Osteocyte (in vitro differentiated cells): ENCODE data around the gene ALDOB. TPM values are rescaled to one million over a fixed set of nuclear protein-coding genes. Genes with fewer than 3 reads are reported as not detected.

Experiments used
- DNase-seq: peaks from one replicate; pipeline ENCODE4 v3.0.0; 2021; ENCODE audit warnings: mixed read lengths; ENCODE audit not compliant: unreplicated experiment; ENCODE audit errors: extremely low spot score
- H3K27ac Mint-ChIP-seq: one replicate; pipeline ENCODE4 v1.8.0; 2021; ENCODE audit warnings: mild to moderate bottlenecking, mixed read lengths; ENCODE audit not compliant: unreplicated experiment
- H3K27me3 Mint-ChIP-seq: one replicate; pipeline ENCODE4 v1.8.0; 2021; ENCODE audit warnings: mixed read lengths; ENCODE audit not compliant: unreplicated experiment
- H3K36me3 Mint-ChIP-seq: one replicate; pipeline ENCODE4 v1.8.0; 2021; ENCODE audit warnings: mixed read lengths; ENCODE audit not compliant: unreplicated experiment
- H3K4me1 Mint-ChIP-seq: one replicate; pipeline ENCODE4 v1.8.0; 2021; ENCODE audit warnings: mixed read lengths; ENCODE audit not compliant: unreplicated experiment
- H3K4me3 Mint-ChIP-seq: one replicate; pipeline ENCODE4 v1.8.0; 2021; ENCODE audit warnings: mild to moderate bottlenecking, moderate library complexity, mixed read lengths; ENCODE audit not compliant: unreplicated experiment
- H3K9me3 Mint-ChIP-seq: one replicate; pipeline ENCODE4 v1.8.0; 2021; ENCODE audit warnings: mixed read lengths; ENCODE audit not compliant: unreplicated experiment
- CTCF ChIP-seq: fragments of 200-600 bp; sonication (generic); IDR thresholded peaks from 2 replicates; pipeline ENCODE4 v1.5.0; 2021; ENCODE audit warnings: antibody characterized with exemption, mild to moderate bottlenecking, moderate library complexity
- total RNA-seq: library from RNA; stranded (reverse); gene quantifications from 2 replicates; pipeline ENCODE4 v1.2.1, GENCODE V29; 2021

ALDOB gene
- total RNA-seq, 1 donor from 2014 or later = not detected

DNA sequence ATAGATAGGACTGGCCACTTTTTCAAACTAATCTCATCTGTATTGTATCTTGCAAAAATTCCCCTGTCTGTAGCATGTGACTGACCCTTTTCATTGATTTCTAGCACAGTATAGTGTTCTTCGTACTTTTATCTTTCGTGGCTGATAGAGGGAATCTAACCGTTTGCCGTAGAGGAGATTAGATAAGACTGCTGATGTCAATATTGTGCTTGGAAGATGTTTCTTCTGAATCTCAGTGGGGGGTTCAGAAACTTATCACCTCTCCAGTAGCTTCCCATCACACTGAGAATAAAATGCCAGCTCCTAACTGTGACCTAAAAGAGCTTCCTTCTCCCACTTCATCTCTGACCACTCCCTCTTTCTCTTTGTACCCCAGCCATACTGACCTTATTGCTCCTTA lies 25.4 kb upstream of the ALDOB start:
- H3K4me1 Mint-ChIP-seq = peaks cover 53% of the 10 kb centered on the region
- no peak overlapping the region for H3K27ac Mint-ChIP-seq
- no peak for TF ChIP-seq CTCF
- H3K27me3 Mint-ChIP-seq = no peaks in the 10 kb centered on the region
- H3K4me3 Mint-ChIP-seq = no peak overlapping the region
- H3K36me3 Mint-ChIP-seq = no peaks in the 10 kb centered on the region
- no peak for DNase-seq
- H3K9me3 Mint-ChIP-seq = no peaks in the 10 kb centered on the region

DNA sequence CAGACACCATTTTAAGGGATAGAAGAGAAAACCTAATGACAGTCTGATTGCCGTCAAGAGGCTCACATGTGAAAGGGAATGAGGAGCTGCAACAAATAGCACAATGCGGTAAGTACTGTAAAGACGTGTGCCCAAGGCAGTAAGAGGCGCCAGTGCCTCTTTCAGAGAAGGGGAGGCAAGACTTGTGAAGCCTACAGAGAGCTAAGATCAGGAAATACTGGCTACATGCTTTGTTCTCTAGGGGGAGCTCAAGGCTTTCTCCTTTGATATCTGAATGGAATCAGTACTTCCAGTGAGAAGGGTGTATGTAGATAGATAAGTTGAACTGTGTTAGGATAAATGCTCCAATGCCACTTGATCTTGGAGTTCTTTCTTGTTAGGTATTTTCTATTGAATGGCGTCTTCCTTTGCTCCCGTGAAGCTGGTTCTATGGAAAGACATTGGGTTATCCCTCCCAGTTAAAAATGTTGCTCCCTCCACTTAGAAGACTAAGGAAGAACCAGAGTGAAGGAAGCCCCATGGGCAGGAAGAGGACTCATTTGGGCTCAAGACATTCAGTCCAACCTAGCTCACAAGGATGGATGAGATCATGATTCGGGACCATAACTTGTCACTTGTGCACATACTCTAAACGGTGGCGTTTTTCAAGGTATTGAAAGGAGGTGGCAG lies 23.5 kb upstream of the ALDOB start:
- H3K9me3 Mint-ChIP-seq = no peaks in the 10 kb centered on the region
- peaks cover 61% of the 10 kb centered on the region for H3K4me1 Mint-ChIP-seq
- H3K4me3 Mint-ChIP-seq = no peak overlapping the region
- H3K27ac Mint-ChIP-seq = no peak overlapping the region
- no peaks in the 10 kb centered on the region for H3K36me3 Mint-ChIP-seq
- peak; percentile 88 for TF ChIP-seq CTCF
- no peak for DNase-seq
- no peaks in the 10 kb centered on the region for H3K27me3 Mint-ChIP-seq

DNA sequence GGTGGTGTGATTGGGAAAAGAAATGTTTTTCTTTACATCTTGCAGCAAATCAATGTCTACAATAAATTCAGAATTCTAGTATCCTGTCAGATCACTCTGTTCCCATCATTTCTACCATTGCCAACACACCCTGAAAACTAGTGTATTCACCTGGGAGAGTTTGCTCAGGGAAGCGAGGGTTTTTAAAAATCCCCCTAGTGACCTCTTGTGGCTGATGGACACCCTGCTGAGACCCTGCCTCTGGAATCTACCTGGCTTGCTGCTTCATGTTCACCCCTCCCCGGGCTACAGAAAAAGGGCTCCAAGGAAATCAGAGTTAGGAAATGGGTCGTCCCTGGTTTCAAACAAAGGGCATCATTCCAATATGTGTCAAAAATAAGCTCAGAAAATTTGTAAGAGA lies 21.4 kb upstream of the ALDOB start:
- Mint-ChIP-seq H3K36me3 (no peaks in the 10 kb centered on the region), H3K27ac (no peak overlapping the region), H3K9me3 (no peaks in the 10 kb centered on the region), H3K4me1 (peaks cover 59% of the 10 kb centered on the region), H3K27me3 (no peaks in the 10 kb centered on the region), H3K4me3 (no peak overlapping the region)
- no peak for TF ChIP-seq CTCF
- no peak for DNase-seq

- no peak for TF ChIP-seq CTCF
- H3K4me1 Mint-ChIP-seq = peaks cover 58% of the 10 kb centered on the region
- H3K4me3 Mint-ChIP-seq = no peak overlapping the region
- no peak for DNase-seq
- H3K36me3 Mint-ChIP-seq = no peaks in the 10 kb centered on the region
- H3K27ac Mint-ChIP-seq = no peak overlapping the region
- no peaks in the 10 kb centered on the region for H3K9me3 Mint-ChIP-seq
- peaks cover 5% of the 10 kb centered on the region for H3K27me3 Mint-ChIP-seq
Observed at GRCh38 chr9:101455656-101456240, 20.2 kb upstream of the ALDOB start.

- Mint-ChIP-seq H3K27me3 (peaks cover 9% of the 10 kb centered on the region), H3K4me3 (no peak overlapping the region), H3K9me3 (no peaks in the 10 kb centered on the region), H3K4me1 (peaks cover 63% of the 10 kb centered on the region), H3K36me3 (no peaks in the 10 kb centered on the region), H3K27ac (peak overlapping the region; percentile 63)
- no peak for DNase-seq
- TF ChIP-seq CTCF = no peak
Observed at GRCh38 chr9:101453776-101454570, 18.4 kb upstream of the ALDOB start.
